ENCODE data around the gene STEEP1. TPM values are rescaled to one million over a fixed set of nuclear protein-coding genes. Genes with fewer than 3 reads are reported as not detected.

The STEEP1 gene
- total RNA-seq, 4 donors from 2014 or later, result 26.9 to 59.5 (median 32.4) TPM

DNA sequence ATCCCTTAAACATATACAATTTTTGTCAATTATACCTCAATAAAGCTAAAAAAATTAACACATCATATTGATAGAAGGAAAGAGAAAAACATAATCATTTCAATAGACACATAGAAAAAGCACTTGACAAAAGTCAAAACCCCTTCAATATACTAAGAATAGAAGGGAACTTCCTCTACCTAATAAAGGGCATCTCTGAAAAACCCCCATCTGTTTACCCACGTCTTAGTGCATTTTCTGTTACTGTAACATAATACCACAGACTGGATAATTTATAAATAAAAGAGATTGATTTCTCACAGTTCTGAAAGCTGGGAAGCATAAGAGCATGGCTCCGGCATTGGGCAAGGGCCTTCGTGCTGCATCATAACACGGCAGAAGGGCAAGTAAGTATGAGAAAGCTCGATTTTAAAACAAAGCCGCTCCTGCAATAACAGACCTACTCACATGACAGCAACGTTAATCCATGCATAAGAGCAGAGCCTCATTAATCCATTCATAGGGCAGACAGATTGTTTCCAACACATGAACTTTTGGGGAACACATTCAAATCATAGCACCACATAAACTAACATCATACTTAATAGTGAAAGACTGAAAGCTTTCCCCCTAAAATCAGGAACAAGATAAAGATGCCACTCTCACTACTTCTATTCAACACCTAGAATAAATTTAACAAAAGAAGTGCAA is 15.7 kb downstream of the STEEP1 start:
- WGBS, 2 donors (ENCODE audit: low coverage in 1 of 2), result 50 to 75% methylated on average over 4 to 7 of the region's 7 CpGs

DNA sequence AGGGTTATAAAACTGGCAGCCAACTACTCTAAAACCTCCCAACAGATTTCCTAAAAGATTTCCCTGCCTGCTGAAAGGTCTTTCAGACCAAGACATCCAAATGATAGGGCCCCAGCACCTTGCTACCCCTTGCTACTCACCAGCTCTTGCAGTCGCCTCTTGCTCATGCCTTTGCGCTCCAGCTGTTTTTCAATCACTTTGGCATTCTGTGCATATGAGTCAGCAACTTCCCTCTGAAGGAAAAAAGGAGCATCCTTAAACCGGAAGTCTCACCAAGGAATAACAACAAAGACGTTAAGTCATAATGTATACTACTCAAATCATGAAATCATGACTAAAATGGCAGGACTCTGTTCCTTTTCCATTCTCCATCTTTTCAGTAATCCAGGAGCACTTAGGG is 24.0 kb downstream of the STEEP1 start:
- no peaks in the 10 kb centered on the region for H3K27me3 ChIP-seq
- no peak for TF ChIP-seq CTCF (IDR thresholded peaks at IDR 0.05)
- TF ChIP-seq POLR2A (IDR thresholded peaks at IDR 0.05), result no peak
- TF ChIP-seq EP300 (IDR thresholded peaks at IDR 0.05; ENCODE audit: low read depth), result no peak
- TF ChIP-seq POLR2AphosphoS5 (IDR thresholded peaks at IDR 0.05), result no peak
- H3K27ac ChIP-seq, result no peak overlapping the region
- intact Hi-C loops (cut with DNase I; ENCODE audit: low total_unique reads) (no loop called here), in situ Hi-C loops (cut with MboI; ENCODE audit: low pct_ligation_motif_present in 1 of 4, low pct_unique_long_range_greater_than_20kb in 1 of 4, low sequenced_read_pairs in 3 of 4) (no loop called here)
- H3K4me3 ChIP-seq, result no peak overlapping the region
- WGBS, 2 donors (ENCODE audit: low coverage in 1 of 2), result 20 to 77% methylated on average over 1 to 4 of the region's 4 CpGs
- no peaks in the 10 kb centered on the region for H3K9me3 ChIP-seq
- H3K36me3 ChIP-seq, result no peaks in the 10 kb centered on the region
- no peak for DNase-seq
- H3K4me1 ChIP-seq, result no peaks in the 10 kb centered on the region

More for the DNA sequence above, 15.7 kb downstream of the STEEP1 start:
- no peak overlapping the region for H3K4me3 ChIP-seq
- no peaks in the 10 kb centered on the region for H3K36me3 ChIP-seq
- no peak overlapping the region for H3K27ac ChIP-seq
- no peak for DNase-seq
- no peaks in the 10 kb centered on the region for H3K27me3 ChIP-seq
- no peak for TF ChIP-seq CTCF (IDR thresholded peaks at IDR 0.05)
- no peak for TF ChIP-seq EP300 (IDR thresholded peaks at IDR 0.05; ENCODE audit: low read depth)
- TF ChIP-seq POLR2AphosphoS5 (IDR thresholded peaks at IDR 0.05), result no peak
- TF ChIP-seq POLR2A (IDR thresholded peaks at IDR 0.05), result no peak
- H3K4me1 ChIP-seq, result no peaks in the 10 kb centered on the region
- no peaks in the 10 kb centered on the region for H3K9me3 ChIP-seq
- in situ Hi-C loops (cut with MboI; ENCODE audit: low pct_ligation_motif_present in 1 of 4, low pct_unique_long_range_greater_than_20kb in 1 of 4, low sequenced_read_pairs in 3 of 4), result no loop called here
- intact Hi-C loops (cut with DNase I; ENCODE audit: low total_unique reads), result no loop called here

DNA sequence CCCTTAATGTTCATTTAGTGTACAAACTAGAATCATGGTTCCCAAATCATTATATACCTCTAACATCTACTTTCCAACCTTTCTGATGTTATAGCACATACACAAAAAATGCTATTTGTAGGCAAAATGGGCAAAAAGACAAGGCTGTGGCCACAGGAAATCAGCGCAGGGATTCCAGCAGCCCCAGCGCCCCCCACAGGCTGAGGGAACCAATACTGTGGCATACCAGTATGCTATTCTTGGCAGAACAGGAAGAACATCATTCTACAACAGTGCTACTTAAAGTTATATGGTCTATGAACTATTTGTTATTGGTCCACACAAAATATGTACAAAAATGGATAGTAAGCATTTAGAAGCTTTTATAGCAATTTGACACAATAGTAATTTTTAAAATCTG is 25.3 kb downstream of the STEEP1 start:
- WGBS, 2 donors (ENCODE audit: low coverage in 1 of 2), result 39% methylated on average over 2 of the region's 2 CpGs; no CpG with 5 or more reads in 1 of the 2 donors
- no peaks in the 10 kb centered on the region for H3K36me3 ChIP-seq
- no peak overlapping the region for H3K27ac ChIP-seq
- H3K27me3 ChIP-seq, result no peaks in the 10 kb centered on the region
- H3K4me1 ChIP-seq, result no peaks in the 10 kb centered on the region
- intact Hi-C loops (cut with DNase I; ENCODE audit: low total_unique reads), result no loop called here
- in situ Hi-C loops (cut with MboI; ENCODE audit: low pct_ligation_motif_present in 1 of 4, low pct_unique_long_range_greater_than_20kb in 1 of 4, low sequenced_read_pairs in 3 of 4), result no loop called here
- TF ChIP-seq EP300 (IDR thresholded peaks at IDR 0.05; ENCODE audit: low read depth), result no peak
- TF ChIP-seq POLR2A (IDR thresholded peaks at IDR 0.05), result no peak
- TF ChIP-seq POLR2AphosphoS5 (IDR thresholded peaks at IDR 0.05), result no peak
- TF ChIP-seq CTCF (IDR thresholded peaks at IDR 0.05), result no peak
- DNase-seq, result no peak
- H3K4me3 ChIP-seq, result no peak overlapping the region
- no peaks in the 10 kb centered on the region for H3K9me3 ChIP-seq

GRCh38 chrX:119537487-119537886 is 27.7 kb downstream of the STEEP1 start:
- intact Hi-C loops (cut with DNase I; ENCODE audit: low total_unique reads) (no loop called here), in situ Hi-C loops (cut with MboI; ENCODE audit: low pct_ligation_motif_present in 1 of 4, low pct_unique_long_range_greater_than_20kb in 1 of 4, low sequenced_read_pairs in 3 of 4) (no loop called here)

More at GRCh38 chrX:119537487-119537886, 27.7 kb downstream of the STEEP1 start:
- Histone ChIP-seq H3K9me3 (no peaks in the 10 kb centered on the region), H3K4me3 (no peak overlapping the region), H3K27ac (no peak overlapping the region), H3K27me3 (no peaks in the 10 kb centered on the region), H3K36me3 (no peaks in the 10 kb centered on the region), H3K4me1 (no peaks in the 10 kb centered on the region)
- no peak for DNase-seq
- WGBS, 2 donors (ENCODE audit: low coverage in 1 of 2), result 57% methylated on average over 3 of the region's 3 CpGs; no CpG with 5 or more reads in 1 of the 2 donors
- TF ChIP-seq CTCF (IDR thresholded peaks at IDR 0.05) (no peak), POLR2A (IDR thresholded peaks at IDR 0.05) (no peak), EP300 (IDR thresholded peaks at IDR 0.05; ENCODE audit: low read depth) (no peak), POLR2AphosphoS5 (IDR thresholded peaks at IDR 0.05) (no peak)
